Measurements from ENCODE around the gene ABCB1. TPM values are rescaled to one million over a fixed set of nuclear protein-coding genes. Genes with fewer than 3 reads are reported as not detected.

Gene ABCB1
- total and polyA plus RNA-seq, 12 donors, result 1.3 to 7.1 (median 2.7) TPM

- Histone ChIP-seq H3K4me1 (no peaks in the 10 kb centered on the region), H3K27ac (no peak overlapping the region), H3K4me3 (no peak overlapping the region), H3K9me3 (no peaks in the 10 kb centered on the region), H3K27me3 (peaks cover 0 to 2% (median 0%) of the 10 kb centered on the region in 7 donors), H3K36me3 (no peaks in the 10 kb centered on the region)
- intact Hi-C loops (cut with DNase I), result no loop called here
- no peak for ATAC-seq
- TF ChIP-seq, protein P1, sequence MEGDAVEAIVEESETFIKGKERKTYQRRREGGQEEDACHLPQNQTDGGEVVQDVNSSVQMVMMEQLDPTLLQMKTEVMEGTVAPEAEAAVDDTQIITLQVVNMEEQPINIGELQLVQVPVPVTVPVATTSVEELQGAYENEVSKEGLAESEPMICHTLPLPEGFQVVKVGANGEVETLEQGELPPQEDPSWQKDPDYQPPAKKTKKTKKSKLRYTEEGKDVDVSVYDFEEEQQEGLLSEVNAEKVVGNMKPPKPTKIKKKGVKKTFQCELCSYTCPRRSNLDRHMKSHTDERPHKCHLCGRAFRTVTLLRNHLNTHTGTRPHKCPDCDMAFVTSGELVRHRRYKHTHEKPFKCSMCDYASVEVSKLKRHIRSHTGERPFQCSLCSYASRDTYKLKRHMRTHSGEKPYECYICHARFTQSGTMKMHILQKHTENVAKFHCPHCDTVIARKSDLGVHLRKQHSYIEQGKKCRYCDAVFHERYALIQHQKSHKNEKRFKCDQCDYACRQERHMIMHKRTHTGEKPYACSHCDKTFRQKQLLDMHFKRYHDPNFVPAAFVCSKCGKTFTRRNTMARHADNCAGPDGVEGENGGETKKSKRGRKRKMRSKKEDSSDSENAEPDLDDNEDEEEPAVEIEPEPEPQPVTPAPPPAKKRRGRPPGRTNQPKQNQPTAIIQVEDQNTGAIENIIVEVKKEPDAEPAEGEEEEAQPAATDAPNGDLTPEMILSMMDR (IDR thresholded peaks at IDR 0.05), result no peak
- no peak for DNase-seq
- WGBS, 2 donors, result 89% methylated on average over 4 of the region's 4 CpGs
These were observed 39.0 kb downstream of the ABCB1 start for GRCh38 chr7:87561702-87562101.

- 19 to 38% methylated on average over 2 of the region's 2 CpGs for WGBS, 2 donors
- Histone ChIP-seq H3K27ac (no peak overlapping the region), H3K9me3 (no peaks in the 10 kb centered on the region), H3K27me3 (peaks cover 0 to 2% (median 0%) of the 10 kb centered on the region in 7 donors), H3K4me3 (no peak overlapping the region), H3K36me3 (no peaks in the 10 kb centered on the region), H3K4me1 (no peaks in the 10 kb centered on the region)
- ATAC-seq, result no peak
- intact Hi-C loops (cut with DNase I), result no loop called here
- TF ChIP-seq, protein P1 (IDR thresholded peaks at IDR 0.05), result no peak
- DNase-seq, result no peak
These were observed 39.6 kb downstream of the ABCB1 start for GRCh38 chr7:87561102-87561501.

DNA sequence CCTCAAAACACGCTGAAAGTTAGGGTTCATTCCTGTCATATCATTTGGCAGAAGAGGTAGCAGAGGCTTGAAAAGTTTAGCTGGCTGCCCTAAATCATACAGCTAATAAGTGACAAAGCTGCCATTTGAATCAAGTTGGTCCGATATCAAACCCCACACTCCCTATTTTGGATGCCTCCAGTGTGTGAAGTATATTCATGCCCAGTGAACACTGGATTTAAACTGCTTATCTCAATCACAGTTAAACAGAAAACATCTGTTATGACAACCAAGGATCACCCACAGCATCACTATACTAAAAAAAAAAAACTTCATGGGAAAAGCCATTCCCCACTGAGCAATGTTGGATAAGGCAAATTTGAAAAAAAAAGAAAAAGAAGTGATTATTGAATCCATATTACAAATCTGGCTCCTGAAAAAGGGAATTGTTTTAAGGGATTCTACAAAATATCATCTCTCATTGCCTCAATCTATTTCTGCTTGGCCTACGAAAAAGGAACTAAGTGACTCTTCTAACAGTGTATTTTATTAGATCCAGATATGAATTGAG lies 48.3 kb downstream of the ABCB1 start:
- Histone ChIP-seq H3K4me3 (no peak overlapping the region), H3K4me1 (no peaks in the 10 kb centered on the region), H3K27ac (no peak overlapping the region), H3K9me3 (no peaks in the 10 kb centered on the region), H3K27me3 (no peaks in the 10 kb centered on the region), H3K36me3 (no peaks in the 10 kb centered on the region)
- ATAC-seq, result no peak
- intact Hi-C loops (cut with DNase I), result no loop called here
- TF ChIP-seq, protein P1 (IDR thresholded peaks at IDR 0.05), result no peak
- 63 to 68% methylated on average over 3 of the region's 3 CpGs for WGBS, 2 donors
- DNase-seq, result no peak

- Histone ChIP-seq H3K27ac (no peak overlapping the region), H3K36me3 (peaks cover 0 to 11% (median 0%) of the 10 kb centered on the region in 9 donors), H3K4me3 (no peak overlapping the region), H3K27me3 (no peaks in the 10 kb centered on the region), H3K4me1 (no peaks in the 10 kb centered on the region), H3K9me3 (no peaks in the 10 kb centered on the region)
- TF ChIP-seq, protein P1 (IDR thresholded peaks at IDR 0.05), result no peak
- ATAC-seq (no peak), DNase-seq (no peak)
- 87 to 91% methylated on average over 7 of the region's 7 CpGs for WGBS, 2 donors
- intact Hi-C loops (cut with DNase I), result no loop called here
These were observed 52.4 kb downstream of the ABCB1 start for GRCh38 chr7:87548123-87548919.
